Urothelium cell line (cell line): ENCODE data around the gene PEX6.
"Not testable (repeated sequence)": the region's sequence is repeated elsewhere in the genome, so short reads cannot be mapped to it uniquely, and the experiment has no call there.

Source experiments
- DNase-seq: peaks from one replicate; pipeline ENCODE4 v3.0.0; 2011; ENCODE audit warnings: low spot score, mixed read lengths
- FAIRE-seq: peaks from 2 replicates; lab custom pipeline; 2011; peaks lifted over from hg19 to GRCh38; lab: Jason Lieb, UNC

PEX6 gene

GRCh38 chr6:42968783-42969182 is 10.2 kb downstream of the PEX6 start:
- FAIRE-seq: no peak
- DNase-seq: no peak

GRCh38 chr6:42968126-42968701 is 10.8 kb downstream of the PEX6 start:
- FAIRE-seq (no peak), DNase-seq (no peak)

GRCh38 chr6:42967228-42967627 is 11.8 kb downstream of the PEX6 start:
- FAIRE-seq: no peak
- DNase-seq: no peak

GRCh38 chr6:42966571-42966970 is 12.4 kb downstream of the PEX6 start:
- FAIRE-seq (no peak), DNase-seq (no peak)

GRCh38 chr6:42963855-42964605 is 15.0 kb downstream of the PEX6 start:
- DNase-seq (peak; percentile 47), FAIRE-seq (no peak)

- DNase-seq (no peak), FAIRE-seq (no peak)
These were observed 15.7 kb downstream of the PEX6 start for GRCh38 chr6:42963179-42963854.

GRCh38 chr6:42962502-42963178 is 16.3 kb downstream of the PEX6 start:
- FAIRE-seq (no peak), DNase-seq (no peak)

GRCh38 chr6:42962096-42962495 is 16.9 kb downstream of the PEX6 start:
- FAIRE-seq: no peak
- DNase-seq: no peak

- FAIRE-seq (no peak), DNase-seq (no peak)
These were observed 17.9 kb downstream of the PEX6 start for GRCh38 chr6:42961020-42961470.

GRCh38 chr6:42960243-42961019 is 18.6 kb downstream of the PEX6 start, which contains the start of gene GNMT:
Gene GNMT (plus strand): TSS chr6:42960754. CDS start chr6:42960768, 14 bp downstream.
- no peak for DNase-seq

GRCh38 chr6:42959917-42960242 is 19.1 kb downstream of the PEX6 start:
- no peak for DNase-seq
- FAIRE-seq: no peak

More at GRCh38 chr6:42960243-42961019, 18.6 kb downstream of the PEX6 start, which contains the start of gene GNMT:
- FAIRE-seq: no peak

- no peak for DNase-seq
- FAIRE-seq: no peak
These were observed 20.9 kb downstream of the PEX6 start for GRCh38 chr6:42958125-42958524.

GRCh38 chr6:42954405-42954804 is 24.6 kb downstream of the PEX6 start:
- not testable (repeated sequence) for FAIRE-seq, DNase-seq

GRCh38 chr6:42952389-42952788 is 26.6 kb downstream of the PEX6 start:
- FAIRE-seq (no peak), DNase-seq (no peak)

GRCh38 chr6:42947950-42948349 is 31.0 kb downstream of the PEX6 start:
- DNase-seq (no peak), FAIRE-seq (no peak)

GRCh38 chr6:42942444-42942843 is 36.5 kb downstream of the PEX6 start:
- DNase-seq: no peak
- FAIRE-seq: no peak

GRCh38 chr6:42941356-42941755 is 37.6 kb downstream of the PEX6 start:
- FAIRE-seq, DNase-seq: not testable (repeated sequence)

GRCh38 chr6:42940493-42941045 is 38.4 kb downstream of the PEX6 start:
- DNase-seq (no peak), FAIRE-seq (no peak)

GRCh38 chr6:42939810-42940167 is 39.2 kb downstream of the PEX6 start:
- FAIRE-seq (no peak), DNase-seq (no peak)
